BE2C (cell line): Measurements from ENCODE around the gene LZTS2.

Experiments used
- DNase-seq: peaks from one replicate; pipeline ENCODE4 v3.0.0-alpha.2; 2020
- H3K27me3 ChIP-seq: fragments of 250-450 bp; sonication (Bioruptor Pico); 2 replicates; pipeline ENCODE4 v1.5.1; 2020; ENCODE audit warnings: mild to moderate bottlenecking
- H3K36me3 ChIP-seq: fragments of 250-450 bp; sonication (Bioruptor Pico); 2 replicates; pipeline ENCODE4 v1.5.1; 2020; ENCODE audit warnings: mild to moderate bottlenecking
- H3K4me1 ChIP-seq: fragments of 250-450 bp; sonication (Bioruptor Pico); 2 replicates; pipeline ENCODE4 v1.5.1; 2020
- H3K4me3 ChIP-seq: 2 replicates; pipeline ENCODE4 v1.5.1; 2011; ENCODE audit warnings: low read depth, low read length
- H3K9me3 ChIP-seq: fragments of 250-450 bp; sonication (Bioruptor Pico); 2 replicates; pipeline ENCODE4 v1.5.1; 2020
- CTCF ChIP-seq: IDR thresholded peaks from 2 replicates; pipeline ENCODE4 v1.5.1; 2012; ENCODE audit warnings: mild to moderate bottlenecking, low read depth, low read length

The LZTS2 gene

GRCh38 chr10:101056365-101057151, 57.0 kb downstream of the LZTS2 start:
- H3K4me1 ChIP-seq: no peaks in the 10 kb centered on the region
- H3K27me3 ChIP-seq: no peaks in the 10 kb centered on the region
- no peaks in the 10 kb centered on the region; the same call in 1 of the 2 replicates for H3K36me3 ChIP-seq
- no peak overlapping the region for H3K4me3 ChIP-seq
- H3K9me3 ChIP-seq: no peaks in the 10 kb centered on the region
- TF ChIP-seq CTCF: no peak
- DNase-seq: no peak
